ENCODE results near the gene LLGL2.
"Not testable (repeated sequence)": the region's sequence is repeated elsewhere in the genome, so short reads cannot be mapped to it uniquely, and the experiment has no call there.

Gene LLGL2, protein sequence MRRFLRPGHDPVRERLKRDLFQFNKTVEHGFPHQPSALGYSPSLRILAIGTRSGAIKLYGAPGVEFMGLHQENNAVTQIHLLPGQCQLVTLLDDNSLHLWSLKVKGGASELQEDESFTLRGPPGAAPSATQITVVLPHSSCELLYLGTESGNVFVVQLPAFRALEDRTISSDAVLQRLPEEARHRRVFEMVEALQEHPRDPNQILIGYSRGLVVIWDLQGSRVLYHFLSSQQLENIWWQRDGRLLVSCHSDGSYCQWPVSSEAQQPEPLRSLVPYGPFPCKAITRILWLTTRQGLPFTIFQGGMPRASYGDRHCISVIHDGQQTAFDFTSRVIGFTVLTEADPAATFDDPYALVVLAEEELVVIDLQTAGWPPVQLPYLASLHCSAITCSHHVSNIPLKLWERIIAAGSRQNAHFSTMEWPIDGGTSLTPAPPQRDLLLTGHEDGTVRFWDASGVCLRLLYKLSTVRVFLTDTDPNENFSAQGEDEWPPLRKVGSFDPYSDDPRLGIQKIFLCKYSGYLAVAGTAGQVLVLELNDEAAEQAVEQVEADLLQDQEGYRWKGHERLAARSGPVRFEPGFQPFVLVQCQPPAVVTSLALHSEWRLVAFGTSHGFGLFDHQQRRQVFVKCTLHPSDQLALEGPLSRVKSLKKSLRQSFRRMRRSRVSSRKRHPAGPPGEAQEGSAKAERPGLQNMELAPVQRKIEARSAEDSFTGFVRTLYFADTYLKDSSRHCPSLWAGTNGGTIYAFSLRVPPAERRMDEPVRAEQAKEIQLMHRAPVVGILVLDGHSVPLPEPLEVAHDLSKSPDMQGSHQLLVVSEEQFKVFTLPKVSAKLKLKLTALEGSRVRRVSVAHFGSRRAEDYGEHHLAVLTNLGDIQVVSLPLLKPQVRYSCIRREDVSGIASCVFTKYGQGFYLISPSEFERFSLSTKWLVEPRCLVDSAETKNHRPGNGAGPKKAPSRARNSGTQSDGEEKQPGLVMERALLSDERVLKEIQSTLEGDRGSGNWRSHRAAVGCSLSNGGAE
- total RNA-seq: 17.7 to 106 (median 46.9) reads per million in 9 experiments

DNA sequence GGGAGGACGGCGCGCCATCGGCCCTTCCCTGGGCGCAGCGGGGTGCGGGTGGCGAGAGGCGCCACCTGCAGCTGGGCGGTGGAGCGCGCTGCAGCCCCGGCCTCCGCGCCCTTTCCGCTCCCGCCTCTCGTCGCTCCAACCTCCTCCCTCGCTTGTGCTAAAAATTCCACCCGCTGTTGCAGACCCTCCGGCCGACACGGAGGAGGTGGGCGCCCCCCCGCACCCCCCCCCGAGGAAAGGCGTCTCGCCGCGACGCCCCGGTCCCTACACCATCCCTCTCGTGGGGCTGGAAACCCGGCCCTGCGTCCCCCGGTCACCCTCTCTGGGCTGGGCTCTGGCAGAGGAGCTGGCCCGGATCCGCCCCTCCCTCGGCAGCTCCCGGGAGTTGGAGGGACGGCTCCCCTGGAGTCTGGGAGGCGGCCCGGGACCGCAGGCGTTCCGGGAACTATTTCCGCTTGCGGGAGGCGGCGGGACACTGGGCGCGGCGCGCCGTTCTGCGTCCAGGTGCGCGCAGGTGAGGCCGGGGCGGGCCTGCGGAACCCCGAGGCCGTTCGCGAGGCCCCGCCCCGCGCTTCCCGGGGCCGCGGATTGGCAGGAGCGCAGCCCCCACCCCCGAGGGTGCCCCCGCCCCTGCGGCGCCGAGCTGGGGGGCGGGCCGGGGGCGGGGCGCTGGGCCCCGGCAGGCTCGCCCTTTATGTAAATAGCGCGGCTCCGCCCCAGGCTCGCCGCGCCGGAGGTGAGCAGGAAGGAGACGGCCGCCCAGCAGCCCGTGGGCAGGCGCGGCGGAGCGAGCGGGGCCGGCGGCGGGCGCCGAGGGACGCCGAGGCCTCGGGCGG, at the start of gene LLGL2:
TSS of gene LLGL2 (plus strand) at position 728 of the 836 bp plus-strand sequence. CDS start 17,730 bp downstream, outside the sequence.
- Mint-ChIP-seq H3K27ac (peak within 1 kb of the TSS; percentile 41 to 85), H3K4me1 (ENCODE audit: low read depth in 2 of 2) (peaks cover 10 to 21% of the 10 kb centered on the region in 2 donors), H3K36me3 (ENCODE audit: insufficient read depth) (peaks cover 29% of the 10 kb centered on the region), H3K9me3 (no peaks in the 10 kb centered on the region), H3K27me3 (no peaks in the 10 kb centered on the region), H3K4me3 (peak within 1 kb of the TSS; percentile 83 to 88)
- peak; percentile 73 to 83 (median 75) for DNase-seq
- peak; percentile 90 for ATAC-seq (replicated peaks)

DNA sequence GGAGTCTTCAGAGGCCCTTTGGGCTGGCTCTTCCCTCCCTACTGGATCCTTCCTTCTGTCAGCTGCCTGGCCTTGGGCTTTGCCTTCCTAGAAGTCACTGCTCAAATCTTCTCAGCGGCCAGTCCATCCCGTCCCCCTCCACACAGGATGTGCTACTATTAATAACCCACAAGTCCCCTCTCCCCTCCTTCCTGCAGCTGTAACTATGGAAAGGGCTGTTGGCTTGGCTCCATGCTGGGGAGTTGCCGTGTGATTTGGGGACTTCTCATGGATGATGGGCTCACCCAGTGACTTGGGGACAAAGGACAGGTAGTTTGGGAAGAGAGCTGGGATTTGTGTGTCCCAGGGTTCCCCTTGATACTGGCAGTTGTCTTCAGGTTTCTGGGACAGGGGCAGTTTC, 49.6 kb upstream of the LLGL2 start:
- Mint-ChIP-seq H3K27me3 (no peaks in the 10 kb centered on the region), H3K9me3 (no peaks in the 10 kb centered on the region), H3K4me3 (no peak overlapping the region), H3K27ac (peak overlapping the region in 1 of 2 donors; percentile 78), H3K4me1 (ENCODE audit: low read depth in 2 of 2) (peaks cover 12 to 15% of the 10 kb centered on the region in 2 donors), H3K36me3 (ENCODE audit: insufficient read depth) (peaks cover 27% of the 10 kb centered on the region)
- DNase-seq (no peak), ATAC-seq (replicated peaks) (no peak)

DNA sequence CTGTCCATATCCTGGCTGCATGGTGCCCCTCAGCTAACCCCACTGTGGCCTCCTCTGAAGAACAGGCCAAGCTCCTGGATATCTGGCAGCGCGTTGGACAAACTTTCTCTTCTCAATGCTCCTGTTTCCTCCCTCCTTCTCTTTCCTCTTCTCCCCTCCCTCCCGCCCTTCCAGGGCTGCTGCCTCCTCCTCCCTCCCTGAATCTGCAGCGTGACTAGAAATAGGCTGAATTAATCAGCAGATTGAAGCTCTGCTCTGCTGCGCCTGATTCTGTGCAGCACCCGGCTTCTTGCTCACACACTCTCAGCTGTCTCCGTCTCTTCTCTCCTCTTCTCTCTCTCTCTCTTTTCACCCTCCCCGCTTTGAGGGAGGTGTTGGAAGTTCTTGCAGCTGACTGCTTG, 49.2 kb upstream of the LLGL2 start:
- Mint-ChIP-seq H3K27me3 (no peaks in the 10 kb centered on the region), H3K36me3 (ENCODE audit: insufficient read depth) (peaks cover 27% of the 10 kb centered on the region), H3K27ac (peak overlapping the region in 1 of 2 donors; percentile 78), H3K4me3 (no peak overlapping the region), H3K9me3 (no peaks in the 10 kb centered on the region), H3K4me1 (ENCODE audit: low read depth in 2 of 2) (peaks cover 13 to 15% of the 10 kb centered on the region in 2 donors)
- DNase-seq: no peak
- no peak for ATAC-seq (replicated peaks)

DNA sequence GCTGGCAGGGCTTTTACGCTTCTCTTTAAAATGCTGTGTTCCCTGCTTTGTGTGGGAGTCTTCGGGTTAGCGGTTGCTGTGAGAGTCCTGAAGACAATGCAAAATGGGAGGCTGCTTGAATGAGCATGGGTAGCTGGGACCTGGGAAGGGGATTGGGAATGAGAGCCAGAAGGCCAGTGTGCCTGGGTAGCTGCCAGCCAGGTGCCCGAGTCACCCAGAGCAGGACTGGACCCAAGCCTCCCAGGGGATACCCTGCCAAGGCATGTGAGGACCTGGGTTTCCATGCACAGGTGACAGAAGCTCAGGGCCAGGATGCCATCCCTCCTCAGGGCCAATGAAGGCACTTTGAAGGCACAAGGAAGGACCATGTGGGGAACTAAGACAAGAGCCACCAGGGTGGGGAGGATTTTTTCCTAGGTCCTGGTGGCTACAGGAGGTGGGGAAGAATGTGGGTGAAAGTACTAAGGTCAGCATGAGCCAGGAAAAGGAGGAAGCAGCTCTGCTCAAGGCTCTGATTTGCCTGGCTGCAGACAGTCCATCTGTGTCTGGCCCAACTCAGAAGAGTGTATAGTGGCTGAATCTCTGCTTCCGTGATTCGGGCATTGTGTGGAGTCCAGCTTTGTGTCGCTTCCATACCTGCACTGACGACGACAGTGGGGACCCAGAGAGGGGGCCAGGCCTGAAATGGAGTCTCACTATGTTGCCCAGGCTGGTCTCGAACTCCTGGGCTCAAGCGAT, 48.6 kb upstream of the LLGL2 start:
- DNase-seq (no peak), ATAC-seq (replicated peaks) (no peak)
- peak overlapping the region; percentile 38 to 78 for H3K27ac Mint-ChIP-seq
- H3K4me3 Mint-ChIP-seq: no peak overlapping the region
- no peaks in the 10 kb centered on the region for H3K9me3 Mint-ChIP-seq
- H3K27me3 Mint-ChIP-seq: no peaks in the 10 kb centered on the region
- H3K36me3 Mint-ChIP-seq (ENCODE audit: insufficient read depth): peaks cover 25% of the 10 kb centered on the region
- peaks cover 13 to 15% of the 10 kb centered on the region in 2 donors for H3K4me1 Mint-ChIP-seq (ENCODE audit: low read depth in 2 of 2)

DNA sequence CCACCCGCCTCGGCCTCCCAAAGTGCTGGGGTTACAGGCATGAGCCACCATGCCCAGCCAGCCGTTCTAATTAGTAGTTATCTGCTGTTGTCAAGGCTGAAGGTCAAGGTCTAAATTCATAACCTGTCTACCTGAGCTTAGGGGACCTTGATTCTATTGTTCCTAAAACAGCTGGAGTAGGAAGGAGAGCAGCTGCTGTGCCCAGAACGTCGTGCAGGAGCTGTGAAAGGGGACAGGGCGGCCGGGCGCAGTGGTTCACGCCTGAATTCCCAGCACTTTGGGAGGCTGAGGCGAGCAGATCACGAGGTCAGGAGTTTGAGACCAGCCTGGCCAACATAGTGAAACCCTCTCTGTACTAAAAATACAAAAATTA, 48.0 kb upstream of the LLGL2 start:
- Mint-ChIP-seq H3K36me3 (ENCODE audit: insufficient read depth) (peaks cover 23% of the 10 kb centered on the region), H3K4me1 (ENCODE audit: low read depth in 2 of 2) (peaks cover 13 to 14% of the 10 kb centered on the region in 2 donors), H3K27ac (peak overlapping the region in 1 of 2 donors; percentile 5)
- H3K9me3 Mint-ChIP-seq; H3K4me3 Mint-ChIP-seq; ATAC-seq (replicated peaks); H3K27me3 Mint-ChIP-seq; DNase-seq: not testable (repeated sequence)

DNA sequence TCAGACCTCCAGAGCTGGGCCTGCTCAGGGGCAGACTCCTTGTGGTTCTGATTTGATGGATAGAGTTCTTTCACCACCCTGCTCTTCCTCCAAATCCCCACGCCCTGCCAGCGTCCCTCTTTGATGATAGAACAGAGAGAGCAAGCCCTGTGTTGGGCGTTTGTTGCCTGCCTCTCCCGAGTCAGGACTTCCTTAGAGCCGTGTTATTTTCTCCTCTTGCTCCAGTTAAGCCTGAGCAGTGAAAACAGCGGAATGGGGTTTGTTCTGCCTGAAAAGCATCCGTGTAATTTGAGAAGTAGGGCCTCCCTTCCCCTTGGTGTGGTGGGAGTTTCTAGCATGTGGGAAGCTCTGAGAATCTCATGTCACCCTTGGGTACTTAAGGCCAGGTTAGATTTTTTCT, 47.0 kb upstream of the LLGL2 start:
- no peak for DNase-seq
- no peak for ATAC-seq (replicated peaks)
- Mint-ChIP-seq H3K27ac (peak overlapping the region in 1 of 2 donors; percentile 17), H3K9me3 (no peaks in the 10 kb centered on the region), H3K4me3 (no peak overlapping the region), H3K4me1 (ENCODE audit: low read depth in 2 of 2) (peaks cover 8 to 18% of the 10 kb centered on the region in 2 donors), H3K27me3 (no peaks in the 10 kb centered on the region), H3K36me3 (ENCODE audit: insufficient read depth) (peaks cover 17% of the 10 kb centered on the region)

DNA sequence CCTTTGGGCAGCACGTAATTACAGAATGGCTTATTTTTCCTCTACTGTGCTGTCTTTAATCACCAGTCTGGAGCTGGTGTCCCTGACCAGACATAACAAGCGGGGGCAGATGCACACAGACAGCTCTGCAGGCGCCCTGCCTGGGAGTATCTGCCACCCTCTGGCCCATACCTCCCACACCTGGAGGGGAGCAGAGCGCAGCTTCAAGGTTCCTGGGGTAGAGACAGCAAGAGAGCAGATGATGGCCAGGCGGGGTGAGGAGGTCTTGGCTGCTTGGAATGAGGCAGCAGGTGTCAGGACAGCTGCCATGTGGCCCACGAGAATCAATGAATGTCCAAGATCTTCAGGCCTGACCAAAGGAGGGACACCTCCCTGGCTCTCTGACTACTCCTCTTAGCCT, 45.2 kb upstream of the LLGL2 start:
- no peaks in the 10 kb centered on the region for H3K27me3 Mint-ChIP-seq
- no peaks in the 10 kb centered on the region for H3K9me3 Mint-ChIP-seq
- peaks cover 12% of the 10 kb centered on the region for H3K36me3 Mint-ChIP-seq (ENCODE audit: insufficient read depth)
- peaks cover 8 to 18% of the 10 kb centered on the region in 2 donors for H3K4me1 Mint-ChIP-seq (ENCODE audit: low read depth in 2 of 2)
- H3K4me3 Mint-ChIP-seq: no peak overlapping the region
- peak overlapping the region; percentile 74 to 85 for H3K27ac Mint-ChIP-seq
- DNase-seq: no peak
- ATAC-seq (replicated peaks): no peak

DNA sequence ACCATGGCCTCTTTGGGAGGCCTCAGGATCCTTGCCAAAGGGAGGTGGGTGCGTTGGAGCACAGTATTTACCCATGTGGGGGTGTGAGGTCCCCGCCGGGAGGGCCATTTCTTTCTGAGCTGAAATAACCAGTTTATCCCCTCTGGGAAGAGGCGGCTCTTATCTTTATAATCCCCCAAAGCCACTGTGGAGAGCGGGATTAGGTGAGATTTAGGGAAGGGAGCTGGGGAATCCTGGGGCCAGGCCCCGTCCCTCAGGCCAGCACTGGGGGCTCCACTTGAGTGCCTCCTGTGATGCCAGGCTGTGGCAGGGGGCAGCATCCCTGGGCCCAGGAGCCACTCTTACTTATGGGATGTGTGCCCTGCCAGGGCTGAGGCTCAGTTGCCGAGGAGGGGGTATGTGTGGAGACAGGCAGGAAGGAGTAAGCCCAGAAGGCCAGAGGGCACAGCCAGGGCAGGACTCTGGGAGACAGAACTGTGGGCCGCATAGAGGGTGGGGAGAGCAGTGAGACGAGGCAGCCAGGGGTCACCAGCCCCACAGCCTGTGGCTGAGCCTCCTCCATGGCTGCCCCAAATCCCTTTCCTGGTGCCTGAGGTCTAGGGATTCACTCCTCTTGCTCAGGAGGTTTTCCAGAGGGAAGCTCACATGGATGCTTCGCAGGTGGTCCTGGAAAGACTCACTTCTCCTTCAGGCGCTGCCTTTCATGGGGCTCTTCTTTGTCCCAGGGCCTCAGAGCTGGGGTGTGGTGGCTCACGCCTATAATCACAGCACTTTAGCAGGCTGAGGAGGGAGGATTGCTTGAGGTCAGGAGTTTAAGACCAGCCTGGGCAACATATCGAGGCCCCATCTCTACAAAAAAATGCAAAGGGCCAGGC, 44.1 kb upstream of the LLGL2 start:
- H3K4me3 Mint-ChIP-seq: no peak overlapping the region
- no peak for DNase-seq
- no peaks in the 10 kb centered on the region for H3K9me3 Mint-ChIP-seq
- H3K4me1 Mint-ChIP-seq (ENCODE audit: low read depth in 2 of 2): peaks cover 7 to 16% of the 10 kb centered on the region in 2 donors
- no peak for ATAC-seq (replicated peaks)
- H3K27ac Mint-ChIP-seq: peak overlapping the region; percentile 74 to 85
- H3K27me3 Mint-ChIP-seq: no peaks in the 10 kb centered on the region
- H3K36me3 Mint-ChIP-seq (ENCODE audit: insufficient read depth): peaks cover 7% of the 10 kb centered on the region

DNA sequence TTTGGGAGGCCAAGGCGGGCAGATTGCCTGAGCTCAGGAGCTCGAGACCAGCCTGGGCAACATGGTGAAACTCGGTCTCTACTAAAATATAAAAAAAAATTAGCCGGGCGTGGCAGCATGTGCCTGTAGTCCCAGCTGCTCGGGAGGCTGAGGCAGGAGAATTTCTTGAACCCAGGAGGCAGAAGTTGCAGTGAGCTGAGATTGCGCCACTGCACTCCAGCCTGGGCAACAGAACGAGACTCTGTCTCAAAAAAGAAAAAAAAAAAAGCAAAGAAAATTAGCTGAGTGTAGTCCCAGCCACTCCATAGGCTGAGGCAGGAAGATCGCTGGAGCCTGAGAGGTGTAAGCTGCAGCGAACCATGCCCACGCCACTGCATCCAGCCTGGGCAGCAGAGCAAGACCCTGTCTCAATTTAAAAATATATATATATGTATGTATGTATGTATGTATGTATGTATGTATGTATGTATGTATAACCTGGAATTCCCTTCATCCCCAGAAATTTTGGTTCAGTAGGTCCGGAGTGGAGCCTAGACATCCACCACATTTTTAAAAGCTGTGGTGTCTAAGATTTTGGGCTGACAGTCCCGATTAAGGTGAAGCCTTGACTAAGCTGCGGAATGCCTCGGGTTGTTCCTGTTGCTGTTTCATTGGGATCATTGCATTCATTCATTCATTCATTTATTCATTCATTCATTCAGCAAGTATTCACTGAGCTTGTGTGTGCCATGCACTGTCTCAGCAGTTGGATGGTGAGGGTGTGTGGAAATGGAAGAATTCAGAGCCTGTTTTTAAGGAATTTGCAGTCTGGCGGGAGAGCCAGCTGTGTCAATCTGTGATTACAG, 43.2 kb upstream of the LLGL2 start:
- H3K27me3 Mint-ChIP-seq: no peaks in the 10 kb centered on the region
- peaks cover 9 to 19% of the 10 kb centered on the region in 2 donors for H3K4me1 Mint-ChIP-seq (ENCODE audit: low read depth in 2 of 2)
- DNase-seq (no peak), ATAC-seq (replicated peaks) (no peak)
- no peaks in the 10 kb centered on the region for H3K9me3 Mint-ChIP-seq
- peak overlapping the region; percentile 52 to 82 for H3K27ac Mint-ChIP-seq
- H3K36me3 Mint-ChIP-seq (ENCODE audit: insufficient read depth): peaks cover 4% of the 10 kb centered on the region
- no peak overlapping the region for H3K4me3 Mint-ChIP-seq

DNA sequence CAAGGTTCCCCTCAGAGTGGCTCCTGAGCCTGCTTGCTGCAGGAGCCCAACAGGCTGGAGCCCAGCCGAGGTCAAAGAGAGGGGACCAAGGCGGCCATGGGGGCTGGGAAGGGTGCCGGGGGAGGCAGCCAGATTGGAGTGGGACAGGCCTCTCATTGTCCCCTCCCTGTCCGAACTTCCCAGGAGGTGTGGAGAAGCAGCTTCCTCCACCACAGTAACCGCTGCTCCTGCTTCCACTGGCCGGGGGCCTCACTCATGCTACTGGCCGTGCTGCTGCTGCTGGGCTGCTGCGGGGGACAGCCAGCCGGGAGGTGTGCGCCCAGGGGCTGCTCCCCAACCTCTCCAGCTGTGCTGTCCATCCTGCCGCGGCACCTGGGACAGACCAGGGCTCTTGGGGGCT, 39.8 kb upstream of the LLGL2 start:
- Mint-ChIP-seq H3K27me3 (no peaks in the 10 kb centered on the region), H3K36me3 (ENCODE audit: insufficient read depth) (peaks cover 3% of the 10 kb centered on the region), H3K4me1 (ENCODE audit: low read depth in 2 of 2) (peaks cover 15 to 28% of the 10 kb centered on the region in 2 donors), H3K4me3 (no peak overlapping the region), H3K9me3 (no peaks in the 10 kb centered on the region), H3K27ac (peak overlapping the region; percentile 58 to 97)
- no peak for DNase-seq
- ATAC-seq (replicated peaks): no peak

DNA sequence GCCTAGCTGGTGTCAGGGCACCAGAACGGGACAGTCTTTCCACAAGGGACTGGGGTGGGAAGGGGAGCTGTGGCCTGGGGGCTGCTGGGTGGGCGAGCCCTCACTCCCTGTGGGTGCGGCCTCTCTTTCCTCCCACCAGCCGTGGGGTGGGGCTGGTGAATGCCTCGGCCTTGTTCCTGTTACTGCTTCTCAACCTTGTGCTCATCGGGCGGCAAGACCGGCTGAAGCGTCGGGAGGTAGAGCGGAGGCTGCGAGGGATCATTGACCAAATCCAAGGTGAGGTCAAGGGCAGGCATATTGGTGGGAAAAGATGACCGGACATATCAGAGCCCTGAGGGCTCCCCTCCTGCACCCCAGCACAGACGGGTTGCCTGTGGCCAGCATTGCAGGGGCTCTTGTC, 39.3 kb upstream of the LLGL2 start:
- Mint-ChIP-seq H3K9me3 (no peaks in the 10 kb centered on the region), H3K4me3 (peak overlapping the region; percentile 77 to 78), H3K27me3 (no peaks in the 10 kb centered on the region), H3K4me1 (ENCODE audit: low read depth in 2 of 2) (peaks cover 15 to 27% of the 10 kb centered on the region in 2 donors), H3K27ac (peak overlapping the region; percentile 58 to 97), H3K36me3 (ENCODE audit: insufficient read depth) (peaks cover 3% of the 10 kb centered on the region)
- DNase-seq: no peak
- no peak for ATAC-seq (replicated peaks)

Measured in effector memory CD8-positive, alpha-beta T cell (primary cell).